Smooth muscle cell (in vitro differentiated cells): ENCODE measurements around the gene RIC3. TPM values are rescaled to one million over a fixed set of nuclear protein-coding genes. Genes with fewer than 3 reads are reported as not detected.
A peak's percentile ranks its signal among the peaks of the same experiment; 100 is the strongest.

ENCODE experiments used
- DNase-seq: peaks from one replicate; lab custom pipeline; 2025; ENCODE audit not compliant: unreplicated experiment; lab: John Stamatoyannopoulos, UW
- H2AFZ ChIP-seq: fragments of 200-600 bp; sonication (generic); 2 replicates; pipeline ENCODE4 v1.6.0; 2016; ENCODE audit warnings: antibody characterized with exemption, low read depth, mild to moderate bottlenecking
- H3F3A ChIP-seq: fragments of 200-600 bp; sonication (generic); 2 replicates; pipeline ENCODE4 v1.6.0; 2017; ENCODE audit warnings: antibody characterized with exemption, low read depth
- H3K27ac ChIP-seq: fragments of 200-600 bp; sonication (generic); 2 replicates; pipeline ENCODE4 v1.5.1; 2016; ENCODE audit warnings: low read depth, mild to moderate bottlenecking
- H3K27me3 ChIP-seq: fragments of 200-600 bp; sonication (generic); 2 replicates; pipeline ENCODE4 v1.6.1; 2016; ENCODE audit warnings: low read depth, mild to moderate bottlenecking
- H3K36me3 ChIP-seq: fragments of 200-600 bp; sonication (generic); 2 replicates; pipeline ENCODE4 v1.5.1; 2016; ENCODE audit warnings: low read depth
- H3K4me1 ChIP-seq: fragments of 200-600 bp; sonication (generic); 2 replicates; pipeline ENCODE4 v1.5.1; 2016; ENCODE audit warnings: low read depth
- H3K4me2 ChIP-seq: fragments of 200-600 bp; sonication (generic); 2 replicates; pipeline ENCODE4 v1.6.0; 2016; ENCODE audit warnings: mild to moderate bottlenecking
- H3K4me3 ChIP-seq: fragments of 200-600 bp; sonication (generic); 2 replicates; pipeline ENCODE4 v1.5.1; 2016; ENCODE audit warnings: mild to moderate bottlenecking
- H3K79me2 ChIP-seq: fragments of 200-600 bp; sonication (generic); 2 replicates; pipeline ENCODE4 v1.6.0; 2016; ENCODE audit warnings: low read depth, mild to moderate bottlenecking
- H3K9ac ChIP-seq: fragments of 200-600 bp; sonication (generic); 2 replicates; pipeline ENCODE4 v1.6.0; 2016; ENCODE audit warnings: low read depth
- H3K9me3 ChIP-seq: fragments of 200-600 bp; sonication (generic); replicated peaks from 2 replicates; pipeline ENCODE4 v1.5.1; 2016; ENCODE audit warnings: low read depth
- H4K20me1 ChIP-seq: fragments of 200-600 bp; sonication (generic); 2 replicates; pipeline ENCODE4 v1.6.0; 2016; ENCODE audit warnings: low read depth
- CTCF ChIP-seq: fragments of 200-600 bp; sonication (generic); IDR thresholded peaks from 2 replicates; pipeline ENCODE4 v1.5.1; 2017; ENCODE audit warnings: borderline replicate concordance, mild to moderate bottlenecking, antibody characterized with exemption; ENCODE audit not compliant: insufficient read depth, poor library complexity, severe bottlenecking
- whole genome bisulfite sequencing: methylation state at CpG from one replicate; pipeline ENCODE4 v1.1.7; 2016; ENCODE audit warnings: low lambda C conversion rate; 5-methylcytosine and 5-hydroxymethylcytosine counted together
- polyA plus RNA-seq: library from polyadenylated mRNA; unstranded; fragments of >200 nt; fragmentation: Nextera tagmentation; extraction: Ambion mirVana; gene quantifications from 2 replicates; pipeline ENCODE4 v1.2.1, GENCODE V29; 2016
- total RNA-seq: library from RNA; depleted of rRNA; stranded (reverse); fragments of >200 nt; gene quantifications from 2 replicates; pipeline ENCODE4 v1.2.3, GENCODE V29; 2014

RIC3 gene
- total and polyA plus RNA-seq, 2 experiments from 2014 or later: 0.35 to 3.1 TPM

- H3K27ac ChIP-seq: no peak overlapping the region
- H3K4me2 ChIP-seq: no peak overlapping the region
- peaks cover 27% of the 10 kb centered on the region for H3K27me3 ChIP-seq
- H4K20me1 ChIP-seq: no peaks in the 10 kb centered on the region
- no peak overlapping the region for H2AFZ ChIP-seq
- no peaks in the 10 kb centered on the region for H3K9me3 ChIP-seq
- H3K36me3 ChIP-seq: no peaks in the 10 kb centered on the region
- no peaks in the 10 kb centered on the region for H3K79me2 ChIP-seq
- H3K9ac ChIP-seq: no peak overlapping the region
- H3F3A ChIP-seq: no peaks in the 10 kb centered on the region
- peak; percentile 37 for TF ChIP-seq CTCF
- H3K4me3 ChIP-seq: no peak overlapping the region
- DNase-seq: no peak
- peaks cover 21% of the 10 kb centered on the region for H3K4me1 ChIP-seq
- WGBS: 52% methylated on average over 3 of the region's 3 CpGs
These were observed 98.3 kb downstream of the RIC3 start for GRCh38 chr11:8070417-8071115.

GRCh38 chr11:8069771-8070170 is 99.1 kb downstream of the RIC3 start:
- H3K79me2 ChIP-seq: no peaks in the 10 kb centered on the region
- no peak overlapping the region for H3K4me2 ChIP-seq
- no peak overlapping the region for H3K27ac ChIP-seq
- no peaks in the 10 kb centered on the region for H3K36me3 ChIP-seq
- no peaks in the 10 kb centered on the region for H4K20me1 ChIP-seq
- no peak overlapping the region for H3K4me3 ChIP-seq
- no peaks in the 10 kb centered on the region for H3K9me3 ChIP-seq
- H3K27me3 ChIP-seq: peaks cover 27% of the 10 kb centered on the region
- peaks cover 21% of the 10 kb centered on the region for H3K4me1 ChIP-seq
- no peak overlapping the region for H2AFZ ChIP-seq
- H3K9ac ChIP-seq: no peak overlapping the region
- 82% methylated on average over 8 of the region's 8 CpGs for WGBS
- H3F3A ChIP-seq: no peaks in the 10 kb centered on the region
- no peak for TF ChIP-seq CTCF
- no peak for DNase-seq

- Histone ChIP-seq H2AFZ (no peak overlapping the region), H3K4me1 (peaks cover 21% of the 10 kb centered on the region), H3F3A (no peaks in the 10 kb centered on the region), H3K27ac (no peak overlapping the region), H3K79me2 (no peaks in the 10 kb centered on the region), H3K4me2 (peak overlapping the region; percentile 52), H3K4me3 (no peak overlapping the region), H4K20me1 (no peaks in the 10 kb centered on the region), H3K9ac (no peak overlapping the region), H3K36me3 (no peaks in the 10 kb centered on the region), H3K27me3 (peaks cover 20% of the 10 kb centered on the region), H3K9me3 (no peaks in the 10 kb centered on the region)
- WGBS: 30% methylated on average over 15 of the region's 15 CpGs
- no peak for TF ChIP-seq CTCF
- DNase-seq: no peak
These were observed 100.1 kb downstream of the RIC3 start for GRCh38 chr11:8068605-8069221.
